SK-N-SH treated with all-trans-retinoic acid at 6 μM for 48 hours (cell line): ENCODE results near the gene KISS1.

Experiments used
- ZC3H10 ChIP-seq: fragments of 250-450 bp; sonication (Bioruptor Pico); IDR thresholded peaks from 2 replicates; pipeline ENCODE4 v1.5.1; 2021; ENCODE audit warnings: mild to moderate bottlenecking, moderate library complexity
- TF ChIP-seq, protein P1 (sequence below): fragments of 250-450 bp; sonication (Bioruptor Pico); IDR thresholded peaks from 2 replicates; pipeline ENCODE4 v1.8.0; 2020; ENCODE audit warnings: mild to moderate bottlenecking, moderate library complexity, borderline replicate concordance

DNA sequence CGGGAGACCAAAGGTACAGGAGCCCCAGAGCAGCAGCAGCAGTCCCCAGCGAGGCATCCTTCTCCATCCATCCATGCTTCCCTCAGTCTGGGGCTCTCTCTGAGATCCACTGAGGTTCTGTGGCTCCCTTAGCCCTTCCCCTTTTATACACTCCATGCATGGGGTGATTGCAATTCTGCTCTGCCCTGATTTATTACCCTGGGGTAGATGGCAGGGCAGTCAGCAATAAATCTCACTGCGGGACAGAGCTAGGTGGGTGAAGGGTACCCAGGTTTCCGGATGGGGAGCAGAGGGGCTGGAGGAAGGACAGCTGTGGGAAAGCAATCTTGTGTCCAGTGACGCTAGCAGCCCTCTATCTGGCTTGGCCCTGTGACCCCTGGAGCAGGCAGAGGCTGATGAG, 30.1 kb downstream of the KISS1 start, which contains the start of gene REN:
- no peak for TF ChIP-seq ZC3H10
- TF ChIP-seq, protein P1, sequence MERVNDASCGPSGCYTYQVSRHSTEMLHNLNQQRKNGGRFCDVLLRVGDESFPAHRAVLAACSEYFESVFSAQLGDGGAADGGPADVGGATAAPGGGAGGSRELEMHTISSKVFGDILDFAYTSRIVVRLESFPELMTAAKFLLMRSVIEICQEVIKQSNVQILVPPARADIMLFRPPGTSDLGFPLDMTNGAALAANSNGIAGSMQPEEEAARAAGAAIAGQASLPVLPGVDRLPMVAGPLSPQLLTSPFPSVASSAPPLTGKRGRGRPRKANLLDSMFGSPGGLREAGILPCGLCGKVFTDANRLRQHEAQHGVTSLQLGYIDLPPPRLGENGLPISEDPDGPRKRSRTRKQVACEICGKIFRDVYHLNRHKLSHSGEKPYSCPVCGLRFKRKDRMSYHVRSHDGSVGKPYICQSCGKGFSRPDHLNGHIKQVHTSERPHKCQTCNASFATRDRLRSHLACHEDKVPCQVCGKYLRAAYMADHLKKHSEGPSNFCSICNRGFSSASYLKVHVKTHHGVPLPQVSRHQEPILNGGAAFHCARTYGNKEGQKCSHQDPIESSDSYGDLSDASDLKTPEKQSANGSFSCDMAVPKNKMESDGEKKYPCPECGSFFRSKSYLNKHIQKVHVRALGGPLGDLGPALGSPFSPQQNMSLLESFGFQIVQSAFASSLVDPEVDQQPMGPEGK (CRISPR knock-in tag): no peak
